Activated T-cell treated with anti-CD3 and anti-CD28 coated beads, Interleukin-2, amount 50 U/mL, for 48 hours (primary cell): ENCODE data around the gene GPC5.
"Not testable (repeated sequence)": the region's sequence is repeated elsewhere in the genome, so short reads cannot be mapped to it uniquely, and the experiment has no call there.

Experiments used
- DNase-seq, 2 experiments: peaks; one replicate each; pipeline ENCODE4 v3.0.0-alpha.2; 2020

GPC5 gene

DNA sequence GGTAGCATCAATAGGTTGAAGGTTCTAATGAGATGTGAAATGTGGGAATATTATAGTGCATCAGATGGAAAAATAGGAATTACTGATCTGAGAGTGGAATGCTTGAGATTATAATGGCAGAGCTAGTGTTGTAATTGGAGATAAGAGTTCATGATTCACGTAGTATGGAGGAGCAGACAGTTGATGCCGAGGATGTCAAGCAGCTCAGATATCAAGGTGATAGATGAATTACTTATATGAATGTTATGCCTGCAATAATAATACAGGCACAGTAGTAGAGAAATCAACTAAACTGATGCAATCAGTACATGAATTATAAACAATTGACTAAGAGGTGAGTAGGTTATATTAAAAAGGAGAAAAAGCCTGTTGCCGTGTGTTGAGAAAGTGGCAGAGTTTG is 1035.0 kb downstream of the GPC5 start:
- no peak for DNase-seq

DNA sequence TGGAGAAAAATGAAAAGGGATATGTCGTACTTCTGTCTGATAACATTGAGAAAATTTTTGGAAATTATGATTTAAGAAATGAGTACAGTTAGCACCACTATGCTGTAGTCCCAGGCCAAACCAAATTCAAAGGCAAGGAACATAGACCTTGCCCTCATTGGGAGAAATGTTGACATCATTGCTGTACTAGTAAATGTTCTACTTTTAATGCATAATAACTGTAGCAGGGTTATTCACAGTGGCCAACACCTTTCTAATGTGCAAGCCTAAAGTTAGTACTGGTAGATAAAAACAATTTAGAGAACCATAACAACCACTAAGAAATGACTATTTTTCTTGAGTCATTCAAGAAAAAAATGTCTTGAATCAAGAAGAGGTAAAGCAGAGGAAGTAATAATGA is 1035.5 kb downstream of the GPC5 start:
- DNase-seq, result no peak

DNA sequence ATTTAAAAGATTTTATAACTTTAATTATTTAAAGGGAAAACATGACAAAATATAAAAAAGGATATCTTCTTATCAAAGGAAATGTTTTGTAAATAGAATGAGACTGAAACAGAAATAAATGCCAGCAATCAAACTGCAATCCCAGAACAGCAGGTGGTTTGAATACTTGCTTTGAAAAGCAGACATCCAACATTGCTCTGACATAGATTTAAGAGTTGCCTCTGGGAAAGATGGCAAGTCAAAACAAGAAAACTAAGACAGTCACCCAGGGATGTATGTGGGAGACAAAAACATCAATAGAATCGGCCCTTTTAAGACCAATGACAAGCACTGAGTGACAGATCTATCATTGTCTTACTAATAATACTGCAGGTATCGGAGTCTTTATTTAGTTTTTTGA is 1038.5 kb downstream of the GPC5 start:
- DNase-seq, result no peak

DNA sequence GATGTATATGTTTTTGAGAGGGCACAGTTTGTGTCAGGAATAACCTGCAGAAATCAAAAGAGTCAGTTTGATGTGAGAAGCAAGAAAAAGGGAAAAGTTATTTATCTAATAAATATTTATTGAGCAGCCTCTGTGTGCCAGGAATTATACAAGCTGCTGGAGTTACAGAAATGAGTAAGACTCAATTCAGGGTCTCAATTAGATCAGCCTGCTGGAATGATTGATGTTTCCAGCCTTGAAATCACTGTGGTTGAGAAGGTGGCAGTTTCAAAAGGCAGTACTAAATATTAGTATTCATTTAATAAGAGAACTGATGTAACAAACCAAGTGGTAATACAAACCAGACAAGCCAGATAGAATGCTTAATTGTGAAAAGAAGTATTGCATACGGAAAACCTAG is 1045.8 kb downstream of the GPC5 start:
- DNase-seq, result no peak

DNA sequence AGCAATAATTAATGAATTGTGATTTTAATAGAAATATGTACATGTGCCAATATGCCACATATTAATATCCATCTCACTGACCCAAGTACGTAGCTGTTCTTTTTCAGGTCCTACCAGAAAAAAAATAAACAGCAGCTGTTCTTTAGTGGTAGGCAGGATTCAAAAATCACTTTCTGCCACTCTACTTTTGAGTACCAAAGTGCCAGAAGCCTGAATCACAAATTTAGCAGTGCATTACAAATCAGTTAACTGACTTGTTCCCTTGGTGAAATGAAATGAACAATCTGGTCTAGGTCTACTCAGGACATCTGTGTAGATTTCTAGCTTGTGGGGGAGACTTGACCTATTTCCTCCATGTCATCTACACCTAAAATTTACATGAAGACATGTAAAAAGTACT is 1052.6 kb downstream of the GPC5 start:
- no peak for DNase-seq

DNA sequence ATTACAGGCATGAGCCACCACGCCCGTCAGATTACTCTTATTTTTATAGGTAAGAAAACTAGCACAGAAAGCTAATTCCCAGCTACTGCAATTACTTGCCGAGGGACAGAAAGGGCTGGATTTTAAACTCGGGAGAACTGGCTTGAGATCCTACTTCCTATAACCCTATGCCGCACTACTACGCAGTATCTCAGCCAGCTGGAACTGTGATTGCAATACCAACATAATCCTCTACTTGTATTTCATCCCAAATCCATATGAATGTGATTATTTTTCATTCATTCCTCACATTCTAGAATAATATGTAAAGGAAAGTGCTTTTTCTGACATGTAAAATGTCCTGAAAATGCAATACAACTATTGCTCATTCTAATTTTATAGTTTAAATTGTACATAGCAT is 1054.4 kb downstream of the GPC5 start:
- DNase-seq, result no peak

DNA sequence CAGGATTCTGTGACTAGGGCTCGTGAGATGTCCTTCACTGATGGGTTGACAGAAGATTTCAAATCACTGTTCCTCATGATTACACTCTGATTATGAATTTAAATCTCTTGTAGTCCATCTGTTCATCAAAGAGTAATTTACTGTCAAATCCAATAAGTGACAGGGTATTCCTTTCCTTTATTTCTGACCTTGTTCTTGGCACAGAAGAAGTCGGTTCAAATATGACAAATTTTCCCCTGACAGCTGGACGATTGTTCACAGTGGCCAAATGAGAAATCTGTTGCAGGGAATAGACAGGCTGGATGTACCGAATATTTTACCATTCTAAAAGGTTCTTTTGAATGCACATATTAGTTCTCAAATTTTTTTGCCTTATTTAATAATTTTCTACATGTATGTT is 1060.9 kb downstream of the GPC5 start:
- DNase-seq, result no peak

DNA sequence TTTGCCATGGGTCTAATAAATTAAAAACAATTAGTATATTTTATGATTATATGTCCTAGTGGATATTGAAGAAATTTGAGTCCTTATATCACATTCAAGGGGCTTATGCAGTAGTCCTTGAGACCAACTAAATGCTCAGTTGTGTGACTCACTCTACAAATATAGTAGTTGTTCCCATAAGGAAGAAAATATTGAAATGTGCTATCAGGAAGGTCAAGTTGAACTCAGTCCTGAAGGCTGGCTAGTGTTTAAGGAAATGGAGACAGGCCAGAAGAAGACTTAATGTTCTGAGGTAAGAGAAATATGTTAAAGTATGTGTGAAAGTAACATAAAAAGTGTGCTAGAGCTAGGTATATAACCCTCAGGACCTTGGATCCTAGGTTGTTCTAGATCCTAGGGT is 1062.1 kb downstream of the GPC5 start:
- no peak for DNase-seq

DNA sequence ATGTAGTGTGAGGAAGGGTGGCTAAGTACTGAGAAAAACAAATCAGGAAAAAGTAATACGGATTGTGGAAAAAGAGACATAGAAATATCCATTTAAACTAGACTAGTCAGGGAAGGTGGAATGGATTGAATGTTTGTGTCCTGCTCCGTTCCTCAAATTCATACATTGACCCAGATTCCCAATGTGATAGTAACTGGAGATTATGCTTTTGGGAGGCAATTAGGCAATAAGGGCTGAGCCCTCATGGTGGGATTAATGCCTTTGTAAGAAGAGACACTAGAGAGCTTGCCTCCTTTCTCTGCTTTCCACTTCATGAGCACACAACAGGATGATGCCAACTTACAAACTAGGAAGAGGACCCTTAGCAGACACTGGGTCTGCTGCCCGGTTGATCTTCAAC is 1063.0 kb downstream of the GPC5 start:
- DNase-seq, result no peak

DNA sequence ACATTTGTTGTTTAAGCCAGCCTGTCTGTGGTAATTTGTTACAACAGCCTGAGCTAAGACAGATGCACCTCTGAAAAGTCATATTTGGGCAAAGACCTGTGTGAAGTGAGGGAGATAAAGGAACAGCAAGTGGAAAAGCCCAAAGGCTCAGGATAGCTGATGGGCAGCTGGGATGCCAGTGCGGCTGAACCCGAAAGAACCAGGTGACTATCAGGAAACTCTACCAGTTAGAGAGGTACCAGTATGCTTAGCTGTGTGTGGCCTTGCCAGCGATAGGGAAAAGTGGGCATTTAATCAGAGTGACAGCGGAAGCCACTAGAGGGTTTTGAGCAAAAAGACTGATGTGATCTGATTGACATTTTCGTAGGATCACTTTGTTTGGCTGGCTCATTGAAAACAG is 1063.4 kb downstream of the GPC5 start:
- DNase-seq, result no peak

DNA sequence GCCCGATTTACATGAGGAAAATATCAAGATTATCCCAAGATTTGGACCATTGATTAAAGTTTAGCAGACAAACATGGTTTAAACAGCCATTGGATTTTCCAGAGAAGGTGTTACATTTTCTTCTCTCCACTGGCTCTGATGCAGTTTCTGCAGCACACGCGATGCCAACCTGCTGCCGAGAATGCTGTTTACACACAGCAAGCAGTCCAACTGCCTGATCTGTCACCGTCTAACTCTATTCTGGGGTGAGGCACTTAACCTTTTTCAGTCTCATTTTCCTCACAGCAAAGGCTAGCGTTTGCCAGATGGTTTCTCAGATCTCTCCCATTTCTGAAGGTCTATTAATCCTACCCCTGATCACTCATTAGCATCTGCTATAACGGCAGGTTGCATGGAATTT is 1064.7 kb downstream of the GPC5 start:
- no peak for DNase-seq

DNA sequence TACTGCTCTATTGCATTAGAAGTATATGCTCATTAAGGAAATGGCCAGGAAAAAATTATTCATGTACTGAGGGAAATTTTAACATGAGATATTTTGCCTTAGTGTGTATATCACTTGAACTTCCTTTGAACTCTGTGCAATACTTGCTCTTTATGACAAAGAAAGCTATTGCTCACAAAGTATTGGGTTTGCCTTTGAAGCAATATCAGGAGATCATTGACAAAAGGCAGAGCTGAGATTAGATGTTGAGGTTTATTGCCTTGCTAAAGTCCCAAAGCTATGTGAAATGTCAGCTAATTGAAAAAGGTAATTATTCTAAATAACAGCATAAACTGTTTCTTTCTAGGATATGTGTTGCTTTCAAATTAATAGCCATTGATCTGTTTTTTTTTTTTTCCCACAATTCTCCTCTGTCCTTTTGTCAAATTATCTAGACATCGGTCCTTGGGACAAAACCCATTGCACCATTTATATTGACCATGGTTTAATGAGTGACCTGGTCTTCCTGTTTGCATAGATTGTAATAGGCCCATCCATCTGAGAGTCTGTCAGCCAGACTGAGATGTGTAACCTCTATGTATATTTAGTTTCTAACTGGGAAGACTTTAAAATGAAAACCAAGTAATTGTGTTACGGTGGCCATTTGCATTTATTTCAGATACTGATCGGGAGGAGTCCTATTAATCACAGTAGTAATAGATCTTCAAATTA is 1075.5 kb downstream of the GPC5 start:
- no peak for DNase-seq

DNA sequence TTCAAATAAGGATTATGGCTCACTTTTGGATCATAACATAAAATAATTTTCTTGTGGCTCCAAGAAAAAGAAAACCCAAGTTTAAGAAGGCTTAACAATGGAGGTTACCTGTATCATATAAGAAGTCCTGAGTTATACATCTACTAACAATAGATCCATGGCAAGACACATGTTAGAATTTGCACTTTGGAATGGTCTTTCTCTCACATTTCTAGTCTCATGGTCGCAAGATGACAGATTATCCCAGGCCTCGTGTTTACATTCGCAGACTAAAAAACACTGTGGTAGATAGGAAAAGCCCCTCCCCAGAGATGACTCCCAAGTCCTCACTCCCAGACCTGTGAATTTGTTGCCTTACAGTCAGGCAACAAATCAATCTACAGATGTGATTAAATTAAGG is 1082.0 kb downstream of the GPC5 start:
- no peak for DNase-seq

DNA sequence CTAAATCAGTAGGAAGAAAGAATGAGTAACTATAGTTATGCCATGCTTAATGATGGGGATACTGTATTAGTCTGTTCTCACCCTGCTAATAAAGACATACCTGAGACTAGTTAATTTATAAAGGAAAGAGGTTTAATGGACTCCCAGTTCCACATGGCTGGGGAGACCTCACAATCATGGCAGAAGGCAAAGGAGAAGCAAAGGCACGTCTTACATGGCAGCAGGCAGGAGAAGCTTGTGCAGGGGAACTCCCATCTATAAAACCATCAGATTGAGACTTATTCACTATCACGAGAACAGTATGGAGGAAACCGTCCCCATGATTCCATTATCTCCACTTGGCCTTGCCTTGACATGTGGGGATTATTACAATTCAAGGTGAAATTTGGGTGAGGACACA is 1084.4 kb downstream of the GPC5 start:
- DNase-seq, result not testable (repeated sequence)

DNA sequence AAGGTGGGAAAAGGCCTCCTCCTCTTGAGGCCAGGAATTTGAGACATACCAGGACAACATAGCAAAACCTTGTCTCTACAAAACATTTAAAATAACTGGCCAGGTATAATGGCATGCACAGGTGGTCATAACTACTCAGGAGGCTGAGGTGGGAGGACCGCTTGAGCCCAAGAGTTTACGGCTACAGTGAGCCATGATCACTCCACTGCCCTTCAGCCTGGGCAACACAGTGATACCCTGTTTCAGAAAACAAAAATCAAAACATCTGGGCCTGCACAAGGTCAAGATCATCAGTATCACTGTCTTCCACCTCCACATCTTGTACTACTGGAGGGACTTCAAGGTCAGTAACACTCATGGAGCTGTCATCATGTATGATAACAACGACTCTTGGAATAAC is 1085.5 kb downstream of the GPC5 start:
- DNase-seq, result no peak

DNA sequence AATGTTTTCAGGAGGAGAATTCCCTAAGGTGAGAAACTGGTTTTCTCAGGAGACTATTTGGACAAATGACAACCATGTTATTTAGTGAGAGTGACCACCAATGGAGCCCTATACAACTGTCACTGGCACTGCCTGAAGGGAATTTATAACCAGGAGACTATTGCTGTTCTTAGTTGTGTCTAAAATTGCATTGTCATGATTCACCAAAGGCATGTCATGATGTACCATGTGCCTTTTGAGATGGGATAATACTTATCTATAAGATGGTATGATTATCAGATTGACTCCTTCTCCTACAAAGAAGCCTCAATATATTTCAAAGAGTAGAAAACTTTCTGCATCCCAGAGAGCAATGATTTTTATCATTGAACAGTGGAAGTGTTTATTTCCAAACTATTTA is 1088.8 kb downstream of the GPC5 start:
- no peak for DNase-seq

DNA sequence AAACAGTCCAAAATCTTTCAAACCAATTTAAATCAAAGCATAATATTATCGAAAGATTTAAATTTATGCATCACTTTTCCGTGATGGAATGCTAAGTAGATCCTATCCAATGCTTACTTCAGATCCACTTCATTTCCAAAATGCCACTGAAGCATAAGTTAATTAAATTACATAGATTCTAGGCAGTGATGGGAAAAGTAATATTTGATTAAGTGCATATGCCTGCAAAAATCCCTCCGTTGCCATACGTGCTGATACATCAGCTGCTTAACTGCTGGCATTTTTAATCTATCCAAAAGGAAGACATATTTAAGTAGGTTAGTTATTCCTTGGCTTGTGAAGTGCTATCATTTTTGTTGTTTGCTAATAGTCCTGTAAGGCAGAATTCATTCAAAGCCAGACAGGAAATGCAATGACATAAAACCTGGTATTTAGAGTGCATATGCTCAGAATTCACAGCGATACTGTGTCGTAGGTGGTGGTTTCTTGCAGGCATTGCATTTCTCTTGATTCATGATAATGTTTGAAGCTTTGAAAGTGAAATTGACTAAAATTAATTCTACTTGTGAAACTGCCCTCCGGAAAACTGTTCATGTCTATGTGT is 1089.9 kb downstream of the GPC5 start:
- no peak for DNase-seq

DNA sequence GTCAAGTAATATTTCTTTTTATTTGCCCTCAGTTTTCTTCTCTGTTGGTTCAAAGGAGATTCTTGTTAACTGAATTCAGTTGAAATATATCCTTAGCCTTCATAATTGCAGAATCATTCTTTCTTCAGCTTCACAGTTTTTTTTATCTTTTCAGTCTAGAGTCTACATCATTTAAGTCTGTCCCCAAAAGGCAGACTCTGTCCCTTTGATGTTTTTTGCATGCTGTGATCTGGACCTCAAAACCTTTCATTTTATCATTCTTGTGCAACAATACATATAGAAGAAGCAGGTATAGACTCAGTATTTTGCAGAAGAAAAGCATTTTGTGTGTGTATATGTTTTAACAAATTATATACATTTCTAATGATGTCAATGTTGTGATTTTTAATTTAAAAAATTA is 1093.4 kb downstream of the GPC5 start:
- DNase-seq, result no peak

DNA sequence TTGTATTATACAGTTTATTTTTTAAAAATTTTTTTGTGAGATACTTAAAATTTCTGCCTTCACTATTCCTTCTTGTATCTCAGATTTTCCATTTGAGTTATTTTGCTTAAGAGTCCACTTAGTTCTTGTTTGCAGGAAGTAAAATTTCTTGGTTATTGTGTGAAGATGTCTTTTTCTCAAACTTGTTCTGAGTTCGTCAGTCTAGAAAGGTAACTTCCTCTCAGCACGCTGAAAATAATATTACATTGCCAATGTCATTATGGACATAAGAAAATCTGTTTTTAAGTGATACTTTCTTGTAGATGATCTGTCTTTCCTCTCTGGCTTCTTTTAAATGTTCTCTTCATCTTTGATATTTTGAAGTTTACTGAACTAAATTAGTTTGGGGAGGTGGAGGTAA is 1096.5 kb downstream of the GPC5 start:
- DNase-seq, result no peak

DNA sequence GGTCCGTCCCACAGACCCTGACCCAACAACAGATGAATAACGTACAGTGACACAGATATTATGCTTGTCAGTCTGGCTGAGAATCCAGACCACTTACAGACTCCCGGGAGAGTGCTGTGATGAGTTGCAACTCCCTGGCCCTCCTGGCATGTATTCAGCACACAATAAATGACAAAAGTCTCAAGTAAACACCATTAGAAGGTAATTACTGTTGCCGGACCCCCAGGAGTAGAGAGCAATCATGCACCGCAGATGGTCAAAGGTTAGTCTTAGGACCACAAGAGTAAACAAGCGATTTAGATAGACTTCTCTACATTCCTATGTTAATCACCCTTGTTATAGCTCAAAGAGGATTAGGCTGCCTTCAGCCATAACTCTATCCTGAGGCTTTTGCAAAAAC is 1101.8 kb downstream of the GPC5 start:
- DNase-seq, result no peak

DNA sequence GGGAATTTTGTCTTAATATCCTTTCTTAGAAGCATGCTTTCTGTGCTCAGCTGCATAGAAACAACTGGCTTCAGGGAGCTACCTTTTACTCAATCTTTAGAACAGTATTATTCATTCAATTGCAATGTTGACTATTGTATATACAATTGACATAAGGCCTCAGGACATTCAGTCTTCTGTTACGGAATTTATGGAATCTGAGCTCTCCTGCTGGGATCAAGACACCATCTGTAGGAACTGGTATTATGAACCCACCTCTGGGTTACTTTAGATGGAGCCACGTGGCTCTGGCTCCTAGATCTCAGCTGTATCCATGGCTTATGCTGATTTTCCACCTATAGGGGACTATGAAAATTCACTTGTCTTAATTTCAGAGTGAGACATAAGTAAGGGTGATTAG is 1112.0 kb downstream of the GPC5 start:
- DNase-seq, result no peak

DNA sequence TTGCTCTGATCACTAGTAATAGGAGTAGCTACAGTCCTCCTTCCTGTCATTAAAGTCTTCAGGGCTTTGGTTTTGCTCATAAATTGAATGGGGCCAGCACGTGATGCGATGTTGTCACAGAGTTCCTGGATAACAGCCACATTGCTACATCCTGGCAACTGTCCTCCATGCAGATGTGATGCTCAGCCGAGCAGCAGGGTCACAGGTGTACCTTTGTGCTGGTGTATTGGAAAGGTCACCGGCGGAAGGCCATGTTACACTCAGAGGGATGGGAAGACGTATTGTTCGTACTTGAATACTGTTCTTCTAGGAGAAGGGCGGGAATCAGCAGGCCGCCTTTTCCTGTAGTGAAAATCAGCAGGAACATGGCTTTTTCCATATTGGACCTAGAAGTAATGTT is 1114.4 kb downstream of the GPC5 start:
- DNase-seq, result no peak

DNA sequence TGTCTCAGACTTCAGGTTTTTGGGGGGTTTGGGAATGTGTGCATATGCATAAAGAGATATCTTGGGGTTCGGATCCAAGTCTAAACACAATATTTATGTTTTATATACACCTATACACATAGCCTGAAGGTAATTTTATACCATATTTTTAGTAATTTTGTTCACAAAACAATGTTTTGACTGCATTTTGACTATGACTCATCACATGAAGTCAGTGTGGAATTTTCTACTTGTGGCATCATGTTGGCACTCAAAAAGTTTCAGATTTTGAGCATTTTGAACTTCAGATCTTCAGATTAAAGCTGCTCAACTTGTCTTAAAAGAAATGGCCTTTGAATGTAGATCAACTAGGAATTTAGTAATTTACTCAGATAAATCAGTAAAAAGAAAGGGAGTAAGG is 1115.3 kb downstream of the GPC5 start:
- no peak for DNase-seq

DNA sequence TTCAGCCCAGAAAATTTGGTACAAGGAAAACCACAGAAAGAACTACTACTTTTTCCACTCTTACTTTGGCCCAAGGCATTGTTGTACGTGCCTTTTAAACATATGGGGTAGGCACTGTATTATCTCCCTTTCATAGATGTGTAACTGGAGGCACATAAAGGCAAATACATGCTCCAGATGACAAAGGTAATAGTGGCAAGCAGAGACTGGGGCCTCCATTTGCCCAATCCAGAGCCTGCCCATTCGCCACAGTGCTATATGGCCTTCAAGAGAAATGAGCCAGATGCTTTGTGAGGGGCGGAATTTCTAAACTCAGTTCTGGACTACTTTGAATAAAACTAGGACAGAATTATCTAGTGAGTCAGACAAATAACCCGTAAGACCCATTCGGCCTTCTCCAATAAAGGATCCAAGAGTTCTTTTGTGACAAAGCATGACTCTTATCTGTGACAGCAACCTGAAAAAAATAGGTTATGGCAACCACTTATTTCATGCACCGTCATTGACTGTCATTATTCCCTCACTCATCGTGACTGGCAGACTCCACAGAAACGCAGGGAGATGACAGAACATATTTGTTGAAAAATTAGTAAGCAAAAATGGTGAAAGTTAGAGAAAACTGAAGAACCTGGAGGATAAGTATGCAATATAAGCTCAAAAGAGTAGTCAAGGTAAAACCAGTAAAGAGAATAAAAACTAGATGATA is 1116.2 kb downstream of the GPC5 start:
- DNase-seq, result no peak

DNA sequence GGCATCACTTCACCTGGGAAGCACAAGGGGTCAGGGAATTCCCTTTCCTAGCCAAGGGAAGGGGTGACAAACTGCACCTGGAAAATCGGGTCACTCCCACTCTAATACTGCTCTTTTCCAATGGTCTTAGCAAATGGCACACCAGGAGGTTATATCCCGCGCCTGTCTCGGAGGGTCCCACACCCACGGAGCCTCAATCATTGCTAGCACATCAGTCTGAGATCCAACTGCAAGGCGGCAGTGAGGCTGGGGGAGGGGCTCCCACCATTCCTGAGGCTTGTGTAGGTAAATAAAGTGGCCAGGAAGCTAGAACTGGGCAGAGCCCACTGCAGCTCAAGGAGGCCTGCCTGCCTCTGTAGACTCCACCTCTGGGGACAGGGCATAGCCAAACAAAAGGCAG is 1118.5 kb downstream of the GPC5 start:
- DNase-seq, result not testable (repeated sequence)
